HepG2 (cell line): Measurements from ENCODE around the gene ANO5. TPM values are rescaled to one million over a fixed set of nuclear protein-coding genes. Genes with fewer than 3 reads are reported as not detected.

Experiments
- ATAC-seq: fragments of 200-7000 bp; cut with Tn5 transposase; 3 replicates; pipeline ENCODE4 v1.9.1; 2020; ENCODE audit warnings: mild to moderate bottlenecking, moderate library complexity
- BruUV-seq: library from RNA; stranded (reverse); fragments of 400-500 nt; replicated peaks from 2 replicates; lab custom pipeline; 2021; lab: Mats Ljungman, UMichigan
- CTCF ChIA-PET: fragments of 300-600 bp; formaldehyde crosslinking; extraction: SDS; loops from one replicate; lab custom pipeline; 2021; ENCODE audit warnings: low total read pairs, inconsistent platforms, low intra/inter-chr PET ratio; lab: Yijun Ruan, JAX
- POLR2A ChIA-PET: fragments of 350-600 bp; sonication (Branson Sonifier 250); formaldehyde crosslinking; loops from one replicate; lab custom pipeline; 2020; ENCODE audit warnings: antibody characterized with exemption, inconsistent platforms; lab: Yijun Ruan, JAX
- DNase-seq: peaks from one replicate; pipeline ENCODE4 v3.0.0-alpha.2; 2015; ENCODE audit warnings: low spot score
- FAIRE-seq: peaks from 3 replicates; lab custom pipeline; 2011; peaks lifted over from hg19 to GRCh38; lab: Jason Lieb, UNC
- H2AFZ ChIP-seq: one replicate; pipeline ENCODE4 v1.6.1; 2011; ENCODE audit warnings: low read length, inconsistent platforms
- H3K27ac ChIP-seq: fragments of 300-600 bp; 3 replicates; pipeline ENCODE4 v1.8.0; 2011; ENCODE audit warnings: mixed run types, mild to moderate bottlenecking, mixed read lengths, low read length, inconsistent platforms; ENCODE audit not compliant: insufficient read depth; ENCODE audit errors: extremely low read length
- H3K27me3 ChIP-seq, 2 experiments: fragments of 200-600 bp in 1 of 2; 2 replicates in 1 of 2; 3 replicates in 1 of 2; pipeline versions ENCODE4 v1.6.0 to v1.8.0; 2011; ENCODE audit warnings: low read length in 2 of 2, mild to moderate bottlenecking in 2 of 2, moderate library complexity in 2 of 2, inconsistent platforms in 1 of 2; ENCODE audit not compliant: insufficient read depth in 2 of 2, control insufficient read depth in 1 of 2
- H3K36me3 ChIP-seq, 2 experiments: fragments of 200-600 bp in 1 of 2; replicated peaks in 1 of 2; 2 replicates in 1 of 2; 3 replicates in 1 of 2; pipeline versions ENCODE4 v1.5.1 to v1.8.0; 2011; ENCODE audit warnings: low read length in 2 of 2, inconsistent platforms in 1 of 2; ENCODE audit not compliant: insufficient read depth in 2 of 2, control insufficient read depth in 1 of 2
- H3K4me1 ChIP-seq: 2 replicates; pipeline ENCODE4 v1.5.1; 2012; ENCODE audit warnings: low read length, inconsistent platforms; ENCODE audit not compliant: insufficient read depth
- H3K4me2 ChIP-seq: 2 replicates; pipeline ENCODE4 v1.6.0; 2011; ENCODE audit warnings: low read depth, low read length, inconsistent platforms
- H3K4me3 ChIP-seq, 3 experiments: fragments of 200-600 bp in 1 of 3; sonication (generic), shearing (Covaris generic) in 1 of 3; replicated peaks in 1 of 3; 2 replicates each; pipeline ENCODE4 v1.5.1; 2011 to 2016; ENCODE audit warnings: low read length in 3 of 3, inconsistent platforms in 2 of 3, low read depth in 2 of 3, mild to moderate bottlenecking in 2 of 3, control low read depth in 1 of 3, mixed read lengths in 1 of 3; ENCODE audit not compliant: insufficient read depth in 1 of 3
- H3K79me2 ChIP-seq: one replicate; pipeline ENCODE4 v1.6.1; 2011; ENCODE audit warnings: low read length, inconsistent platforms; ENCODE audit not compliant: insufficient read depth
- H3K9ac ChIP-seq: 2 replicates; pipeline ENCODE4 v1.6.0; 2011; ENCODE audit warnings: mild to moderate bottlenecking, low read depth, low read length, inconsistent platforms; ENCODE audit not compliant: insufficient read depth
- H3K9me3 ChIP-seq: 2 replicates; pipeline ENCODE4 v1.5.1; 2012; ENCODE audit warnings: mild to moderate bottlenecking, low read length
- H4K20me1 ChIP-seq: 2 replicates; pipeline ENCODE4 v1.6.0; 2011; ENCODE audit warnings: inconsistent platforms, mild to moderate bottlenecking, low read length, moderate library complexity; ENCODE audit not compliant: insufficient read depth
- ARNT ChIP-seq: fragments of 450-650 bp; IDR thresholded peaks from 2 replicates; pipeline ENCODE4 v1.6.1; 2017
- BRF2 ChIP-seq: sonication (generic); formaldehyde crosslinking; IDR thresholded peaks from 2 replicates; pipeline ENCODE4 v1.8.1; 2022; ENCODE audit warnings: mild to moderate bottlenecking, missing genetic modification reagents
- HIC2 ChIP-seq: sonication (generic); formaldehyde crosslinking; IDR thresholded peaks from 2 replicates; pipeline ENCODE4 v1.9.0; 2022; ENCODE audit warnings: low read depth, missing genetic modification reagents
- KLF9 ChIP-seq: IDR thresholded peaks from 2 replicates; pipeline ENCODE4 v1.6.1; 2016; ENCODE audit warnings: low read depth
- LCORL ChIP-seq, 2 experiments: fragments of 450-650 bp in 1 of 2; sonication (generic) in 1 of 2; formaldehyde crosslinking in 1 of 2; IDR thresholded peaks; 2 replicates each; pipeline versions ENCODE4 v1.5.0 to v1.6.1; 2017 to 2020; ENCODE audit warnings: antibody characterized with exemption in 1 of 2, missing genetic modification reagents in 1 of 2
- MAF1 ChIP-seq: sonication (generic); formaldehyde crosslinking; IDR thresholded peaks from 2 replicates; pipeline ENCODE4 v1.5.0; 2020; ENCODE audit warnings: missing genetic modification reagents, borderline replicate concordance
- NR3C1 ChIP-seq: sonication (generic); formaldehyde crosslinking; IDR thresholded peaks from 2 replicates; pipeline ENCODE4 v1.4.0; 2020; ENCODE audit warnings: missing genetic modification reagents
- SOX6 ChIP-seq, 2 experiments: fragments of 450-650 bp in 1 of 2; sonication (generic) in 1 of 2; formaldehyde crosslinking in 1 of 2; IDR thresholded peaks; 2 replicates each; pipeline versions ENCODE4 v1.4.0 to v1.6.1; 2017 to 2020; ENCODE audit warnings: antibody characterized with exemption in 1 of 2, mild to moderate bottlenecking in 1 of 2, missing genetic modification reagents in 1 of 2
- SP140L ChIP-seq: sonication (generic); formaldehyde crosslinking; IDR thresholded peaks from 2 replicates; pipeline ENCODE4 v1.4.0; 2020; ENCODE audit warnings: missing genetic modification reagents, borderline replicate concordance
- THAP11 ChIP-seq: IDR thresholded peaks from 2 replicates; pipeline ENCODE4 v1.6.1; 2016; ENCODE audit warnings: missing biosample characterization, missing genetic modification reagents
- ZNF275 ChIP-seq: sonication (generic); formaldehyde crosslinking; IDR thresholded peaks from 2 replicates; pipeline ENCODE4 v1.8.0; 2022; ENCODE audit warnings: missing genetic modification reagents, mild to moderate bottlenecking, inconsistent platforms, borderline replicate concordance
- ZNF292 ChIP-seq: sonication (generic); formaldehyde crosslinking; IDR thresholded peaks from 2 replicates; pipeline ENCODE4 v1.8.1; 2022; ENCODE audit warnings: mild to moderate bottlenecking, low read depth, missing genetic modification reagents, borderline replicate concordance
- ZNF326 ChIP-seq: sonication (generic); formaldehyde crosslinking; IDR thresholded peaks from 2 replicates; pipeline ENCODE4 v1.4.0; 2020; ENCODE audit warnings: missing genetic modification reagents, borderline replicate concordance
- ZNF713 ChIP-seq: sonication (generic); formaldehyde crosslinking; IDR thresholded peaks from 2 replicates; pipeline ENCODE4 v1.4.0; 2020; ENCODE audit warnings: mild to moderate bottlenecking, missing genetic modification reagents
- ZNF720 ChIP-seq: sonication (generic); formaldehyde crosslinking; IDR thresholded peaks from 2 replicates; pipeline ENCODE4 v1.4.0; 2020; ENCODE audit warnings: missing genetic modification reagents
- ZNF740 ChIP-seq: sonication (generic); formaldehyde crosslinking; IDR thresholded peaks from 2 replicates; pipeline ENCODE4 v1.4.0; 2020; ENCODE audit warnings: missing genetic modification reagents
- WGBS: methylation state at CpG from one replicate; pipeline ENCODE4 v1.1.6; 2017; ENCODE audit warnings: low lambda C conversion rate; 5-methylcytosine and 5-hydroxymethylcytosine counted together
- in situ Hi-C: cut with HindIII; loops from 2 replicates; pipeline ENCODE4 v1.10.0; 2017; ENCODE audit warnings: low pct_unique_long_range_greater_than_20kb; ENCODE audit not compliant: extremely low pct_ligation_motif_present
- intact Hi-C: fragments of 100-400 bp; cut with micrococcal nuclease; formaldehyde crosslinking; loops from one replicate; pipeline ENCODE4 v1.10.0; 2022; ENCODE audit not compliant: unreplicated experiment
- polyA plus RNA-seq, 8 experiments: library from polyadenylated mRNA; depleted of rRNA in 3 of 8; stranded (reverse) in 7 of 8; unstranded in 1 of 8; fragments of >200 nt; fragmentation: Illumina TruSeq in 4 of 8; extraction: Trizol in 4 of 8; gene quantifications; 2 replicates each; pipeline versions ENCODE4 v1.2.1 to v1.2.3, GENCODE V29; 2011 to 2016; ENCODE audit warnings: low read depth in 4 of 8, missing spikeins in 1 of 8, mixed read lengths in 1 of 8; ENCODE audit not compliant: insufficient read depth in 1 of 8
- total RNA-seq, 5 experiments: library from RNA; depleted of rRNA; stranded (reverse); fragments of >200 nt; fragmentation: Illumina TruSeq; extraction: Trizol; gene quantifications; 2 replicates each; pipeline ENCODE4 v1.2.3, GENCODE V29; 2016; ENCODE audit warnings: low read depth in 1 of 5
- TF ChIP-seq, protein P1 (sequence below): sonication (generic); formaldehyde crosslinking; IDR thresholded peaks from 2 replicates; pipeline ENCODE4 v1.9.0; 2022; ENCODE audit warnings: missing genetic modification reagents, mild to moderate bottlenecking, borderline replicate concordance
- TF ChIP-seq, protein P2 (sequence below): IDR thresholded peaks from 2 replicates; pipeline ENCODE4 v1.6.1; 2016; ENCODE audit warnings: low read depth, control low read depth

Gene ANO5
- total and polyA plus RNA-seq, 2 of the 13 experiments (the other 11 are each of a cell fraction or from before 2014, with no cell fraction given) = 0.02 to 0.03 TPM

GRCh38 chr11:22331771-22332170 lies 138.9 kb downstream of the ANO5 start:
- Histone ChIP-seq H3K79me2 (no peaks in the 10 kb centered on the region), H3K9me3 (no peaks in the 10 kb centered on the region), H3K4me1 (no peaks in the 10 kb centered on the region), H3K9ac (no peak overlapping the region), H2AFZ (no peak overlapping the region), H3K36me3 (no peaks in the 10 kb centered on the region), H3K4me2 (no peak overlapping the region), H3K27ac (no peak overlapping the region), H3K4me3 (no peak overlapping the region), H3K27me3 (no peaks in the 10 kb centered on the region), H4K20me1 (no peaks in the 10 kb centered on the region)
- intact Hi-C loops (loop anchor here (10.0 kb wide), 1 partner anchor 293 kb away; the partner anchor contains the start of gene FANCF), in situ Hi-C loops (loop anchor here (10.0 kb wide), 2 partner anchors 203 to 463 kb away; no protein-coding TSS in a partner anchor)
- FAIRE-seq (no peak), ATAC-seq (no peak), DNase-seq (no peak)
- POLR2A ChIA-PET = no interaction called here
- CTCF ChIA-PET = no interaction called here
- WGBS = under 1% methylated on average over 4 of the region's 4 CpGs
- no TSS peak for BruUV-seq
- TF ChIP-seq LCORL (IDR thresholded peaks at IDR 0.05) = no peak
- no peak for TF ChIP-seq LCORL (CRISPR knock-in tag; IDR thresholded peaks at IDR 0.05)
- TF ChIP-seq SP140L (CRISPR knock-in tag) = no peak
- TF ChIP-seq NR3C1 (CRISPR knock-in tag) = no peak
- TF ChIP-seq BRF2 (CRISPR knock-in tag) = no peak
- TF ChIP-seq THAP11 (CRISPR knock-in tag) = no peak
- no peak for TF ChIP-seq ZNF292 (CRISPR knock-in tag)
- TF ChIP-seq ZNF740 (CRISPR knock-in tag) = no peak
- TF ChIP-seq SOX6 (IDR thresholded peaks at IDR 0.05) = no peak
- no peak for TF ChIP-seq SOX6 (CRISPR knock-in tag; IDR thresholded peaks at IDR 0.05)
- TF ChIP-seq HIC2 = no peak
- TF ChIP-seq ZNF720 (CRISPR knock-in tag) = no peak
- TF ChIP-seq ZNF713 = no peak
- no peak for TF ChIP-seq ARNT
- TF ChIP-seq, protein P1, sequence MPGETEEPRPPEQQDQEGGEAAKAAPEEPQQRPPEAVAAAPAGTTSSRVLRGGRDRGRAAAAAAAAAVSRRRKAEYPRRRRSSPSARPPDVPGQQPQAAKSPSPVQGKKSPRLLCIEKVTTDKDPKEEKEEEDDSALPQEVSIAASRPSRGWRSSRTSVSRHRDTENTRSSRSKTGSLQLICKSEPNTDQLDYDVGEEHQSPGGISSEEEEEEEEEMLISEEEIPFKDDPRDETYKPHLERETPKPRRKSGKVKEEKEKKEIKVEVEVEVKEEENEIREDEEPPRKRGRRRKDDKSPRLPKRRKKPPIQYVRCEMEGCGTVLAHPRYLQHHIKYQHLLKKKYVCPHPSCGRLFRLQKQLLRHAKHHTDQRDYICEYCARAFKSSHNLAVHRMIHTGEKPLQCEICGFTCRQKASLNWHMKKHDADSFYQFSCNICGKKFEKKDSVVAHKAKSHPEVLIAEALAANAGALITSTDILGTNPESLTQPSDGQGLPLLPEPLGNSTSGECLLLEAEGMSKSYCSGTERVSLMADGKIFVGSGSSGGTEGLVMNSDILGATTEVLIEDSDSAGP = no peak
- TF ChIP-seq, protein P2, sequence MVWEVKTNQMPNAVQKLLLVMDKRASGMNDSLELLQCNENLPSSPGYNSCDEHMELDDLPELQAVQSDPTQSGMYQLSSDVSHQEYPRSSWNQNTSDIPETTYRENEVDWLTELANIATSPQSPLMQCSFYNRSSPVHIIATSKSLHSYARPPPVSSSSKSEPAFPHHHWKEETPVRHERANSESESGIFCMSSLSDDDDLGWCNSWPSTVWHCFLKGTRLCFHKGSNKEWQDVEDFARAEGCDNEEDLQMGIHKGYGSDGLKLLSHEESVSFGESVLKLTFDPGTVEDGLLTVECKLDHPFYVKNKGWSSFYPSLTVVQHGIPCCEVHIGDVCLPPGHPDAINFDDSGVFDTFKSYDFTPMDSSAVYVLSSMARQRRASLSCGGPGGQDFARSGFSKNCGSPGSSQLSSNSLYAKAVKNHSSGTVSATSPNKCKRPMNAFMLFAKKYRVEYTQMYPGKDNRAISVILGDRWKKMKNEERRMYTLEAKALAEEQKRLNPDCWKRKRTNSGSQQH (CRISPR knock-in tag) = no peak
- TF ChIP-seq ZNF326 (CRISPR knock-in tag) = no peak
- TF ChIP-seq MAF1 = no peak
- no peak for TF ChIP-seq KLF9 (CRISPR knock-in tag)
- TF ChIP-seq ZNF275 (CRISPR knock-in tag) = no peak
